ENCODE results near the gene EEF2. TPM values are rescaled to one million over a fixed set of nuclear protein-coding genes. Genes with fewer than 3 reads are reported as not detected.
A peak's percentile ranks its signal among the peaks of the same experiment; 100 is the strongest.
"Not testable (repeated sequence)": the region's sequence is repeated elsewhere in the genome, so short reads cannot be mapped to it uniquely, and the experiment has no call there.

EEF2 gene
- total RNA-seq, 8 experiments from 2014 or later: 3,034 to 7,601 (median 4,897) TPM

DNA sequence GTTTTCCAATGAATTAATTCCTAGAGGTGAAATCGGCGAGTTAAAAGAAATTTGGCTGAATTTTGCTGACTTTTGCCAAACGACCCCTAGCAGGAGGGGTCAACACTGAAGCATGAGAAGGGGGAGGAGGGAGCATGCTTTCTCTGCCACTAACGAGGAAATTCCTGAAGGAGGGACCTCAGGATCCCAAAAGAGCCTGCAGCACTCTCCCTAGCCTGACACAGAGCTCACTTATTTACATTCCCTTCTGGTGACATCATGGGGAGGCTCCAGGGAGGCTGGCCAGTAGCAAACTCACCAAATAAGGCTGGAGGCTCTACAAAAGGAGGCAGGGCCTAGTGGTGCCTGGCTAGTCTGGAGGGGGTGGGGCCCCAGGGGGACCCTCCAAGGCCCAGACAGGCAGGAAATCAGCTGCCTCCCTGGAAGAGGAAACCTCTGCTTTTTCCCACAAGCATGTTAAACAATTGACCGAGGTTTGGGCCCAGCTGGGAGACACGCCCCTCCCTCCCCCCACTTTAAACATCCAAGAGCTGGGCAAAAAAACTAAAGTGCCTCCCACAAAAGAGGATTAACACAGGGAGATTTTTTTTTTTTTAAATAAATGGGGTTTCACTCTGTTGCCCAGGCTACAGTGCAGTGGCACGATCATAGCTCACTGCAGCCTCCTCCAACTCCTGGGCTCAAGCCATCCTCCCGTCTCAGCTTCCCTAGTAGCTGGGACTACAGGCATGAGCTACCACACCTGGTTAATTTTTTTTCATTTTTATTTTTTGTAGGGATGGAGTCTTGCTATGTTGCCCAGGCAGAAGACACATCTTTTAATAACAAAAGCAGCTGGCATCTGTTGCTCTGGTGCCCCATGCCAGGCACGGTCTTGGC lies 16.5 kb downstream of the EEF2 start:
- Histone ChIP-seq H3K27ac (peak overlapping the region; percentile 75 to 94), H3K4me3 (peak overlapping the region; percentile 81 to 95 (median 86)), H3K4me1 (replicated peaks in 1 of 2) (peaks cover 18 to 21% of the 10 kb centered on the region in 2 donors)
- 0 to 66% (median 18%) methylated on average over 1 to 5 of the region's 9 CpGs; no CpG with 5 or more reads in 4 of the 10 experiments for WGBS, 10 experiments
- in situ Hi-C loops (cut with MboI; ENCODE audit: low pct_unique_long_range_greater_than_20kb in 2 of 9, low sequenced_read_pairs in 9 of 9, unreplicated experiment in 9 of 9): no loop called here
- ATAC-seq (replicated peaks in 6 of 8): peak; percentile 41 to 62 (median 54)

- Histone ChIP-seq H3K27ac (peak overlapping the region; percentile 41 to 75), H3K4me1 (replicated peaks in 1 of 2) (peaks cover 18 to 21% of the 10 kb centered on the region in 2 donors)
- WGBS, 10 experiments: 55 to 100% (median 93%) methylated on average over 1 to 5 of the region's 12 CpGs; no CpG with 5 or more reads in 4 of the 10 experiments
- in situ Hi-C loops (cut with MboI; ENCODE audit: low pct_unique_long_range_greater_than_20kb in 2 of 9, low sequenced_read_pairs in 9 of 9, unreplicated experiment in 9 of 9); ATAC-seq (replicated peaks in 6 of 8); H3K4me3 ChIP-seq: not testable (repeated sequence)
These were observed 17.3 kb downstream of the EEF2 start for GRCh38 chr19:3967983-3968382.

GRCh38 chr19:3966051-3967017 lies 18.9 kb downstream of the EEF2 start:
- Histone ChIP-seq H3K4me1 (replicated peaks in 1 of 2) (peaks cover 14 to 17% of the 10 kb centered on the region in 2 donors), H3K27ac (no peak overlapping the region), H3K4me3 (no peak overlapping the region)
- no peak for ATAC-seq (replicated peaks in 6 of 8)
- WGBS, 10 experiments: 74 to 100% (median 87%) methylated on average over 1 to 13 of the region's 30 CpGs; no CpG with 5 or more reads in 4 of the 10 experiments
- in situ Hi-C loops (cut with MboI; ENCODE audit: low pct_unique_long_range_greater_than_20kb in 2 of 9, low sequenced_read_pairs in 9 of 9, unreplicated experiment in 9 of 9): no loop called here

GRCh38 chr19:3964256-3965194 lies 20.7 kb downstream of the EEF2 start:
- 92 to 95% methylated on average over 13 to 17 of the region's 60 CpGs; no CpG with 5 or more reads in 8 of the 10 experiments for WGBS, 10 experiments
- no peak overlapping the region for H3K4me3 ChIP-seq
- in situ Hi-C loops (cut with MboI; ENCODE audit: low pct_unique_long_range_greater_than_20kb in 2 of 9, low sequenced_read_pairs in 9 of 9, unreplicated experiment in 9 of 9): no loop called here
- ATAC-seq (replicated peaks in 6 of 8): no peak
- peaks cover 8 to 12% of the 10 kb centered on the region in 2 donors for H3K4me1 ChIP-seq (replicated peaks in 1 of 2)
- H3K27ac ChIP-seq: peak overlapping the region in 1 of 2 donors; percentile 23

- no peak overlapping the region for H3K4me3 ChIP-seq
- H3K27ac ChIP-seq: peak overlapping the region in 1 of 2 donors; percentile 23
- peak in 2 of 8 experiments; percentile 4 to 11 for ATAC-seq (replicated peaks in 6 of 8)
- WGBS, 10 experiments: 87% methylated on average over 3 of the region's 35 CpGs; no CpG with 5 or more reads in 9 of the 10 experiments
- peaks cover 0 to 3% of the 10 kb centered on the region in 2 donors for H3K4me1 ChIP-seq (replicated peaks in 1 of 2)
- in situ Hi-C loops (cut with MboI; ENCODE audit: low pct_unique_long_range_greater_than_20kb in 2 of 9, low sequenced_read_pairs in 9 of 9, unreplicated experiment in 9 of 9): no loop called here
These were observed 21.6 kb downstream of the EEF2 start for GRCh38 chr19:3963458-3964255.

- in situ Hi-C loops (cut with MboI; ENCODE audit: low pct_unique_long_range_greater_than_20kb in 2 of 9, low sequenced_read_pairs in 9 of 9, unreplicated experiment in 9 of 9): no loop called here
- Histone ChIP-seq H3K4me3 (no peak overlapping the region), H3K27ac (no peak overlapping the region), H3K4me1 (replicated peaks in 1 of 2) (no peaks in the 10 kb centered on the region)
- WGBS, 10 experiments: 80 to 100% (median 100%) methylated on average over 1 to 2 of the region's 24 CpGs; no CpG with 5 or more reads in 7 of the 10 experiments
- no peak for ATAC-seq (replicated peaks in 6 of 8)
These were observed 24.3 kb downstream of the EEF2 start for GRCh38 chr19:3961007-3961406.

- in situ Hi-C loops (cut with MboI; ENCODE audit: low pct_unique_long_range_greater_than_20kb in 2 of 9, low sequenced_read_pairs in 9 of 9, unreplicated experiment in 9 of 9): no loop called here
- H3K27ac ChIP-seq: no peak overlapping the region
- peak in 3 of 8 experiments; percentile 1 to 15 (median 11) for ATAC-seq (replicated peaks in 6 of 8)
- no peaks in the 10 kb centered on the region for H3K4me1 ChIP-seq (replicated peaks in 1 of 2)
- no peak overlapping the region for H3K4me3 ChIP-seq
- WGBS, 10 experiments: 92% methylated on average over 2 of the region's 15 CpGs; no CpG with 5 or more reads in 9 of the 10 experiments
These were observed 25.5 kb downstream of the EEF2 start for GRCh38 chr19:3959766-3960131.

GRCh38 chr19:3958836-3959765 lies 26.2 kb downstream of the EEF2 start:
- no peak overlapping the region for H3K4me3 ChIP-seq
- H3K27ac ChIP-seq: no peak overlapping the region
- WGBS, 10 experiments: 80 to 100% (median 98%) methylated on average over 1 to 16 of the region's 86 CpGs; no CpG with 5 or more reads in 6 of the 10 experiments
- ATAC-seq (replicated peaks in 6 of 8): peak in 5 of 8 experiments; percentile 4 to 26 (median 20)
- H3K4me1 ChIP-seq (replicated peaks in 1 of 2): no peaks in the 10 kb centered on the region
- in situ Hi-C loops (cut with MboI; ENCODE audit: low pct_unique_long_range_greater_than_20kb in 2 of 9, low sequenced_read_pairs in 9 of 9, unreplicated experiment in 9 of 9): no loop called here

- no peak overlapping the region for H3K4me3 ChIP-seq
- WGBS, 10 experiments: 83 to 100% methylated on average over 1 of the region's 10 CpGs; no CpG with 5 or more reads in 8 of the 10 experiments
- ATAC-seq (replicated peaks in 6 of 8): no peak
- H3K27ac ChIP-seq: no peak overlapping the region
- H3K4me1 ChIP-seq (replicated peaks in 1 of 2): peaks cover 0 to 6% of the 10 kb centered on the region in 2 donors
- in situ Hi-C loops (cut with MboI; ENCODE audit: low pct_unique_long_range_greater_than_20kb in 2 of 9, low sequenced_read_pairs in 9 of 9, unreplicated experiment in 9 of 9): no loop called here
These were observed 29.6 kb downstream of the EEF2 start for GRCh38 chr19:3955688-3956087.

DNA sequence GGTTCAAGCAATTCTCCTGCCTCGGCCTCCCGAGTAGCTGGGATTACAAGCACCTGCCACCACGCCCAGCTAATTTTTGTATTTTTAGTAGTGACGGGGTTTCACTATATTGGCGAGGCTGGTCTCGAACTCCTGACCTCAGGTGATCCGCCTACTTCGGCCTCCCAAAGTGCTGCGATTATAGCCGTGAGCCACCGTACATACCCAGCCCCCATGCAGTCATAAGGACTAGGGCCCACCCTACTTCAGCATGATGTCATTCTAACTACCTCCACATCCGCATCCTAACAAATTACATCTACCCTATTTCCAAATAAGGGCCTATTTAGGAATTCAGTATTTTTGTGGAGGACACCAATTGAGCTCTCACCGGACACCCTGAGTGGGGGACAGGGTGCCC lies 30.0 kb downstream of the EEF2 start:
- H3K4me1 ChIP-seq (replicated peaks in 1 of 2); H3K27ac ChIP-seq; in situ Hi-C loops (cut with MboI; ENCODE audit: low pct_unique_long_range_greater_than_20kb in 2 of 9, low sequenced_read_pairs in 9 of 9, unreplicated experiment in 9 of 9); ATAC-seq (replicated peaks in 6 of 8); H3K4me3 ChIP-seq: not testable (repeated sequence)
- 57 to 96% (median 86%) methylated on average over 1 to 12 of the region's 13 CpGs; no CpG with 5 or more reads in 3 of the 10 experiments for WGBS, 10 experiments
